Measurements from ENCODE around the gene PIERCE2.

- TF ChIP-seq CTCF (IDR thresholded peaks at IDR 0.05) = no peak
- no peak for TF ChIP-seq POLR2A (IDR thresholded peaks at IDR 0.05)
Observed at GRCh38 chr15:55361048-55361447, 47.2 kb upstream of the PIERCE2 start.
